ENCODE results near the gene TTC7B.

The TTC7B gene

DNA sequence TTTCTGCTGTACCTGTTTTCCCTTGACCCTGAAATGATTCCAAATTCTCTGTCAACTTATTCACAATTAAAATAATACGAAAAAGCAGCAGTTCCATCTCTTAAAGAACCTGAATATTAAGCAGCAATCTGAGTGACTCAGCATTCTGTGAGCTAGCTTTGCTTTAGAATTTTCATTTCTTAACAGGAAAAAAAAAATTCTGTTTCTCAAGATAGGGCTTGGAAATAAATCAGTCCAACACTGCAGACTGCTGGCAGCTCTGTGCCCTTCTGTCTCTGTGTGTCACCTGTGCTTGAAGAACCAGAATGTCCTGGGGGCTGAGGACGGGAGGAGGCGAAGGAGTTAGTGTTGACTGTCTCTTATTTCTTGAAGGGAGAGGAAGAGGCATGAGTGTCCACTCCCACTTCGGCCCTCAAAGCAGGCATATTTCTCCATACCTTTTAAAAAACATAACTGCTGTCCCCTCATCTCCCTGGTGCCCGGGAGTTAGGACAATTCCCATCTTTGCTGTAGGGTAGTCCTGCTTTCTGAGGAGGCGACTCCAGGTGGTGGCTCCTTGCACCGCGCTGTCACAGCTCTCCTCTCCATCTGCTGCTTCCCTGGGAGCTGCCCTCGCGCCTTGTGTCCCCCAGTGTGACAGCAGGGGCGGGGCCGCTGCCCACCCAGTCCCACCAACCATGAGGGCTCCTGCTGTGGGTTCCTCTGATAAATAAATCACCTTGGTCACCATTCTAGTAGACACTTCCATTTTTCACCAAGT lies 216.3 kb downstream of the TTC7B start:
- no peak for DNase-seq (ENCODE audit: low read depth)

DNA sequence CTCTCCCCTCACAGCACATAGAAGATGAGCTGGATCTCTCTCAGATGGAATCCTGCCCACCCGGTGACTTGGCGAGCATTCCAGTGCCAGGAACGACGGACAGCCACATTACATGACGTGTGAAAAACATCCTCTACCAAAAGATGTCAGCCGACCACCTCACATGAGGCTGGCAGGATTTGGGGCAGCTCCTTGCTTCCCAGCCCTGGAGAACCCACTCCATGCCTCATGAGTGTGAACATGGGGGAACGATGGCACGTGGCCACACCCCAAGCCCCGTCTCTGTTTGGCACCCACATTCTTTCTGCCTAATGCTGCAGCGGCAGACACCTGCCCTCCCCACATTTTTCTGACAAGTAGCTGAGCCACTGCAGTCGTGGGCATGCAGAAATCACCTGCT lies 216.9 kb downstream of the TTC7B start:
- DNase-seq (ENCODE audit: low read depth), result no peak

DNA sequence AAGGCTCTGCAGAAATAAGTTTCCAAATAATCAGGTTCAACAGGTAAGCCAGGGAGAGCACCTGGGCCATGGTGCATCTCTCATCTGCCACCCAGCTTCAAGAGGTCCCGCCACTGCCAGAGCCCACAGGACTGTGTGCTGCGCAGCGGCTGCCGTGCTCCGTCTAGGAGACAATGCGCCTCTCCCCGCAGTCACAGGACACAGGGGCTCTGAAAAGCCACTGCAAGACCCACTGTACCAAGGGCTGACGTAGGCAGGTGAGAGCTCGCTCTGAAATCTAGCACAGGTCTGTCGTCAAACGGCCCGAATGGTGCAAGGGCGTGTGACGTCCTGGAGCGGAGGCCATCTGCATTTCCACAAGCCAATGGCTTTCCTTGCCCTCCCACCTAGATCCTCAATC lies 218.3 kb downstream of the TTC7B start:
- no peak for DNase-seq (ENCODE audit: low read depth)

- no peak for DNase-seq (ENCODE audit: low read depth)
Measured at GRCh38 chr14:90596733-90597132, 219.5 kb downstream of the TTC7B start.

GRCh38 chr14:90593254-90594040 lies 222.8 kb downstream of the TTC7B start:
- DNase-seq (ENCODE audit: low read depth), result no peak

DNA sequence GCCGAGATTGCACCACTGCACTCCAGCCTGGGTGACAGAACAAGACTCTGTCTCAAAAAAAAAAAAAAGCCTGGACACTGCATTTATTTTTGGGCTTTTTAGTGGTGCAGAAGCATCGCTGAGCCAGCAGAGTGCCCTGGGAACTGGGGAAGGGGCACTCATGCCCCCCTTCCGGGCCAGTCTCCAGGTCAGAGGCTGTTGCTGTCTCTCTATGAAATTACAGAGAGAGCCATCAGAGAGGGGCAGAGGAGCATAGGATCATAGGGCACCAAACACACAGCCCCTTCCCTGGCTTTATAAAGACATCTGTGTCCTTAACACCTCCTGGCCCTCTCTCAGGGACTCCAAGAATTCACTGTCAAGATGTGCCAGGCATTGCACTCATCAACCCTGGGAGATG lies 223.6 kb downstream of the TTC7B start:
- DNase-seq (ENCODE audit: low read depth), result no peak

DNA sequence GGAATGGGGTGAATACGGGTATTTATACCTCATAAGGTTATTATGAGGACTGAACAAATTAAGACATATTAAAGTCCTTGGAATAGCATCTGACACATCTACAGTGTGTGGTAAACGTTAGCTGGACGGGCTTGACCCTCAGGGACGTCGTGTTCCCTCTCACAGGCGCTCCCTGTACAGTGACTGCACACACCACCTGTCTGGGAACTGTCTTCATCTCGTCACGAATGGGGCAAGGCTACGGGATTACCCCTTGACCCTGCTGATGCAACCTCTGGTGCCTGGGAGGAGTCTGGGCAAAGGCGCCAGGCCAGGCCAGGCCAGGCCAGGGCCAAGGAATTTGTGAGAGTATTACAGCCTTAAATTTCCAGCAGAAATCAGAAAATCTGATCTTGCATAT lies 228.3 kb downstream of the TTC7B start:
- DNase-seq (ENCODE audit: low read depth), result no peak

GRCh38 chr14:90587252-90587910 lies 228.8 kb downstream of the TTC7B start:
- no peak for DNase-seq (ENCODE audit: low read depth)

DNA sequence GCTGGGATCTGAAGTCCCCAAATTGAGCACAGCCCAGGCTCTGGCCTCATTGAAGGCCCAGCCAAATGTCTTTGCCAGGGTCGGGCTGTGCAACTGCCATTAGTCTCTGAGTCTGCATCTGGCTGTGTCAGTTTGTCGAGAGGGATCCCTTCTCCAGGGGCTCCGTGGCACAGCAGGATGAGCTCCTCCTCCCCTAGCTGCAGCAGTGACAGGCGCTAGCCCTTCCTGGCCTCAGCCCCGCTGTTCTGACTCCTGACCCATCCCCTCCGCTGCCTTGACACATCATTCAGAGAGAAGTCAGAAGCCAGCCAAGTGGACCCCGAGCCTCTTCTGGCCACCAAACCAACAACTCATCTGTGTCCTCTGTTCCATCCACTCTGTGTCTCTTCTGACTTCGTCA lies 231.1 kb downstream of the TTC7B start:
- DNase-seq (ENCODE audit: low read depth), result no peak

GRCh38 chr14:90583916-90584605 lies 232.2 kb downstream of the TTC7B start:
- no peak for DNase-seq (ENCODE audit: low read depth)

- no peak for DNase-seq (ENCODE audit: low read depth)
Measured at GRCh38 chr14:90583427-90583826, 232.8 kb downstream of the TTC7B start.

DNA sequence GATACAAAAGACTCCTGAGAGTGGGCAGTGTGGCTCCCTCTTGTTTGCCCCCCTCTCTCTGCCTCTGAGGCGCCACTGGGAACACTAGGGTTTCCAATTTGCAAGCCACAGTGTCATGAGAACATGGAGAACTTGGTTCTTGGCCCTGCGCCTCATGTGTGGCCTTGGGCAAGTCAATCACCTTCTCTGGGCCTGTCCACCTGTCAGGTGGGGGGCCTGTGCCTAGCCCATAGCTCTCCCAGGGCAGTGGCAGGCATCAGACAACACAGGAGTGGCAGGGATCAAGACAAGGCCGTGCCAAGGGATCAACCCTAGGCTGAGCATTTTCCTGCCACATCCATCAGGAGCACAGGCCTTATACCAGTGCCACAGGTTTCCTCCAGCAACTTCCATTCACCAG lies 234.1 kb downstream of the TTC7B start:
- DNase-seq (ENCODE audit: low read depth), result no peak

GRCh38 chr14:90581745-90582144 lies 234.5 kb downstream of the TTC7B start:
- DNase-seq (ENCODE audit: low read depth), result no peak

DNA sequence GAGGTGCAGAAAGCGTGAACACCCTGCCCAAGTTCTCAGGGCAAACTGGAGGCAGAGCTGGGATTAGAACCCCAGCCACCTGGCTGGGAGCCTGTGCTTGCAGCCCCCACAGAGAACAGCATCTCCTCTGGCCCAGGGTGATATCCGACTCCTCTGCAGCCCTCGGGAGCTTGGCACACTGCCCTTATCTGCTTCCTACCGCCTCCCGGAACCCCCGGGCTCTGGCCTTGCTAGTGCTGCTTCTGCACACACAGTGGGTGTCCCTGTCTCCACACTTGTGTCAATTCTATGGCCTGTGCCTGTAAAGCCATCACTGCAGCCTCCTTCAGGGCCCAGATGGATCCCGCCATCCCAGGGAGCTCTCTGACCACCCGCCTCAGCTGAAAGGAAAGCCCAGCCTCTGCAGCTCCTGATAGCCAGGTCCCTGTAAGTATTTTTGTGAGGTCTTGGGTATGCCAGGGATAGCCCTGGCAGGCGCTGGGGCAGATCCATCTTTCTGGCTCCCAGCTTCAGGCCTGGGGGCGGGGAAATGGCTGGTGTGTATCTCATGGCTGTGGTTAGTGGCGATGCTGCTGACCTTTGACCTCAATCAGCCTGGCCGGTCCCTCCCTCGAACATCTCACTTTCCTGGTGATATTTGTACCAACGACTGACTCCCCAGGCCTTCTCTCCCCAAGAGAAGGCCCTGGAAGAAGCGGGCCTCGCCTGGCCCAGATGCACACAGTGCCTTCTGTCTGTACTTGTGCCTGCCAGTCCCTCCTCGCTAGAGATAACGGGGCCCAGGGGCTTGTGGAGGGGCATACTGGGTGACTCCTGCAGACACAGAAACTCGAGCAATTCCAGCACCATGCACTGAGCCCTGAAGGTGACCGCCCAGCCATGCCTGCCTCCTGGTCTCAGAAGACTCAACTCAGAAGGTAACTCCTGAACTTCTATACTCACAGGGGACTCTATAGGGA lies 235.6 kb downstream of the TTC7B start:
- no peak for DNase-seq (ENCODE audit: low read depth)

DNA sequence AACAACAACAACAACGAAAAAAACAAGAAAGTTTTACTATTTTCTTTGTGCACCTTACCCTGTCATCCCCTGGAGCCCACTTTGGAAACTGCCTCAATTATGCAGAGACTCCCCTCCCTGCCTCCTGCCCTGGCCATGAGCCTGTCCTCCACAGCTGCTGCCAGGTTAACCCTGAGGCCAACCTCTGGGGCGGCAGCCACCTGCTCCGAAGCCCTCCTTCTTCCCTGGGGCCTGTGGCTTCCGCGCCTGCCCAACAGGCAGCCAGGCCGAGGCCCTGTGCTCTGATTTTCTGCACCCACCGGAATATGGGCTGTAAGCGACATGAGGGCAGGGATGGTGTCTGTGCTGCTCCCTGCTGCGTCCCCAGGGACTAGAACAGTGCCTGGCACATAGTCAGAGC lies 236.4 kb downstream of the TTC7B start:
- no peak for DNase-seq (ENCODE audit: low read depth)

GRCh38 chr14:90579088-90579487 lies 237.1 kb downstream of the TTC7B start:
- DNase-seq (ENCODE audit: low read depth), result no peak

- DNase-seq (ENCODE audit: low read depth), result no peak
Measured at GRCh38 chr14:90578283-90578985, 237.8 kb downstream of the TTC7B start.

GRCh38 chr14:90577661-90578282 lies 238.5 kb downstream of the TTC7B start:
- DNase-seq (ENCODE audit: low read depth), result no peak

DNA sequence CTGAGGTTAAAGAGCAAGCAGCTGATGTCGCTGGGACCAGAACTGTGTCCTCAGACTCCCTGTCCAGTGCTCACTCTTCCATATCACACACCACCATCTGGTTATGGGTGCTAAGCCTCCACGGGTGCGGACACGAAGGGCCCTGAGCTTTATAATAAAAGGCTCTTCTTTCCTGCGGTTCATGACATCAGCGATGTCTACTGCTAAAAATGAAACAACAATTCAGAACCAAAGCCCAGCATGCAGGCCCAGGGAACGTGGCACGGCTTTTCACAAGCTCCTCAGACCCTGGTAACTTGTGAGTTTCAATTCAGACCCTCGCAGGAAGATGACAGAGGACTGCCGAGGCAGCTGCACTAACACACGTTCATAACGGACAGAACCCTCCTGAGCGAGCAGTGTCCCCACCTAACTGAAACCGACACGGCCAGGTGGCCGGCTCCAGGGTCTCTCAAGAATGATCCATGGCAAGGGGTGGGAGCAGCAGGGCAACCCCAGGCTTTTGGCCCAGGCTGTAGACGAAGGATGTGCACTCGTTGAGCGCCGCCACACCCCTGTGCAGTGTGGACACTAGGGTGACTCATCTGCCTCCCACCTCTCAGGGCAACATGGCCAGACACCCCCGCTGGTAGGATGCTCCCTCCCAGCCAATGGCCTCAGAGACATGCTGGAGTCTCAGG lies 239.1 kb downstream of the TTC7B start:
- no peak for DNase-seq (ENCODE audit: low read depth)

GRCh38 chr14:90576581-90576980 lies 239.6 kb downstream of the TTC7B start:
- no peak for DNase-seq (ENCODE audit: low read depth)

Measured in activated T-helper 1 cell treated with Interleukin-2 at 50 U/mL for 16 hours (primary cell).